ENCODE data around the gene CLDND2.
"Not testable (repeated sequence)": the region's sequence is repeated elsewhere in the genome, so short reads cannot be mapped to it uniquely, and the experiment has no call there.

DNA sequence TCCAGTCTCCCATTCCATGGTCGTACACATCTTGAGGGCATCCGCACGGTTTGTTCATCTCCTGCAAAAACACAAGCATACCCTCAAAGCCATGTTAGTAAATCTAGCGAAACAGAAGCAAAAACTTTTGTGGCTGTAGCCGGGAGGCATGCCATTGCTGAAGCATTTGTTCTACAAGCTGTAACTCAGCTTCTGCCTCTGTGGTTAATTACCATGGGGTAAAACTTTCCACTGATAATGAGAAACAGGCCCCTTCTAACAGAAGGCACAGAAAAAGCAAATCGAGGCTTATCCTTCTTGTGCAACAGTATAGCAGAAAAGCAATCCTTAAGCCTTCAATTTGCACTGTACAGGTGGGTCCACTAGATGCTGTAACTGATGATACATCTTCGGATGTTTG is 31.1 kb upstream of the CLDND2 start:
- TF ChIP-seq, protein P1, sequence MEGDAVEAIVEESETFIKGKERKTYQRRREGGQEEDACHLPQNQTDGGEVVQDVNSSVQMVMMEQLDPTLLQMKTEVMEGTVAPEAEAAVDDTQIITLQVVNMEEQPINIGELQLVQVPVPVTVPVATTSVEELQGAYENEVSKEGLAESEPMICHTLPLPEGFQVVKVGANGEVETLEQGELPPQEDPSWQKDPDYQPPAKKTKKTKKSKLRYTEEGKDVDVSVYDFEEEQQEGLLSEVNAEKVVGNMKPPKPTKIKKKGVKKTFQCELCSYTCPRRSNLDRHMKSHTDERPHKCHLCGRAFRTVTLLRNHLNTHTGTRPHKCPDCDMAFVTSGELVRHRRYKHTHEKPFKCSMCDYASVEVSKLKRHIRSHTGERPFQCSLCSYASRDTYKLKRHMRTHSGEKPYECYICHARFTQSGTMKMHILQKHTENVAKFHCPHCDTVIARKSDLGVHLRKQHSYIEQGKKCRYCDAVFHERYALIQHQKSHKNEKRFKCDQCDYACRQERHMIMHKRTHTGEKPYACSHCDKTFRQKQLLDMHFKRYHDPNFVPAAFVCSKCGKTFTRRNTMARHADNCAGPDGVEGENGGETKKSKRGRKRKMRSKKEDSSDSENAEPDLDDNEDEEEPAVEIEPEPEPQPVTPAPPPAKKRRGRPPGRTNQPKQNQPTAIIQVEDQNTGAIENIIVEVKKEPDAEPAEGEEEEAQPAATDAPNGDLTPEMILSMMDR (IDR thresholded peaks at IDR 0.05): not testable (repeated sequence)
- TF ChIP-seq POLR2A (IDR thresholded peaks at IDR 0.05): not testable (repeated sequence)

Measured in esophagus squamous epithelium (tissue), 4 donors.